ENCODE measurements around the gene STRN4. TPM values are rescaled to one million over a fixed set of nuclear protein-coding genes. Genes with fewer than 3 reads are reported as not detected.

STRN4 gene
- polyA plus RNA-seq, 4 donors = 69.5 to 98.6 (median 76.2) TPM

- no peak for DNase-seq (ENCODE audit: low read depth in 4 of 4, low spot score in 3 of 4)
Observed at GRCh38 chr19:46726971-46727501, 19.2 kb downstream of the STRN4 start.

GRCh38 chr19:46726551-46726950, 19.7 kb downstream of the STRN4 start:
- DNase-seq (ENCODE audit: low read depth in 4 of 4, low spot score in 3 of 4) = no peak

- no peak for DNase-seq (ENCODE audit: low read depth in 4 of 4, low spot score in 3 of 4)
Observed at GRCh38 chr19:46725859-46726393, 20.3 kb downstream of the STRN4 start.

GRCh38 chr19:46725036-46725820, 21.0 kb downstream of the STRN4 start:
- no peak for DNase-seq (ENCODE audit: low read depth in 4 of 4, low spot score in 3 of 4)

- no peak for DNase-seq (ENCODE audit: low read depth in 4 of 4, low spot score in 3 of 4)
Observed at GRCh38 chr19:46724468-46724867, 21.8 kb downstream of the STRN4 start.

- no peak for DNase-seq (ENCODE audit: low read depth in 4 of 4, low spot score in 3 of 4)
Observed at GRCh38 chr19:46723471-46723870, 22.8 kb downstream of the STRN4 start.

GRCh38 chr19:46723023-46723461, 23.2 kb downstream of the STRN4 start:
- no peak for DNase-seq (ENCODE audit: low read depth in 4 of 4, low spot score in 3 of 4)

GRCh38 chr19:46722421-46723022, 23.7 kb downstream of the STRN4 start:
- no peak for DNase-seq (ENCODE audit: low read depth in 4 of 4, low spot score in 3 of 4)

- DNase-seq (ENCODE audit: low read depth in 4 of 4, low spot score in 3 of 4) = no peak
Observed at GRCh38 chr19:46722004-46722380, 24.3 kb downstream of the STRN4 start.

GRCh38 chr19:46721269-46722003, 24.8 kb downstream of the STRN4 start:
- no peak for DNase-seq (ENCODE audit: low read depth in 4 of 4, low spot score in 3 of 4)

GRCh38 chr19:46720503-46721239, 25.6 kb downstream of the STRN4 start:
- no peak for DNase-seq (ENCODE audit: low read depth in 4 of 4, low spot score in 3 of 4)

- DNase-seq (ENCODE audit: low read depth in 4 of 4, low spot score in 3 of 4) = no peak
Observed at GRCh38 chr19:46719629-46720502, 26.4 kb downstream of the STRN4 start.

GRCh38 chr19:46718934-46719622, 27.2 kb downstream of the STRN4 start:
- DNase-seq (ENCODE audit: low read depth in 4 of 4, low spot score in 3 of 4) = no peak

- no peak for DNase-seq (ENCODE audit: low read depth in 4 of 4, low spot score in 3 of 4)
Observed at GRCh38 chr19:46718157-46718933, 27.9 kb downstream of the STRN4 start.

GRCh38 chr19:46717716-46718143, 28.5 kb downstream of the STRN4 start:
- DNase-seq (ENCODE audit: low read depth in 4 of 4, low spot score in 3 of 4) = no peak

- DNase-seq (ENCODE audit: low read depth in 4 of 4, low spot score in 3 of 4) = peak; percentile 78 to 81 (median 80)
Observed at GRCh38 chr19:46717034-46717715, 29.1 kb downstream of the STRN4 start, which contains the start of gene PRKD2. PRKD2 (minus strand) TSS chr19:46717114; CDS start chr19:46716370, 744 bp downstream.

- no peak for DNase-seq (ENCODE audit: low read depth in 4 of 4, low spot score in 3 of 4)
Observed at GRCh38 chr19:46716672-46717033, 29.6 kb downstream of the STRN4 start.
